Colonic mucosa (tissue), 4 donors: ENCODE data around the gene S1PR4. TPM values are rescaled to one million over a fixed set of nuclear protein-coding genes. Genes with fewer than 3 reads are reported as not detected.

Source experiments
- DNase-seq: peaks from one replicate; pipeline ENCODE4 v3.0.0-alpha.2; 2020
- H3K27ac ChIP-seq: fragments of 200-600 bp; one replicate; pipeline ENCODE4 v1.8.0; 2021
- H3K27me3 ChIP-seq: fragments of 200-600 bp; one replicate; pipeline ENCODE4 v1.8.0; 2021
- H3K36me3 ChIP-seq: fragments of 200-600 bp; one replicate; pipeline ENCODE4 v1.8.0; 2021
- H3K4me1 ChIP-seq: fragments of 200-600 bp; one replicate; pipeline ENCODE4 v1.8.0; 2021; ENCODE audit warnings: mild to moderate bottlenecking
- H3K4me3 ChIP-seq: fragments of 200-600 bp; one replicate; pipeline ENCODE4 v1.8.0; 2021
- H3K9ac ChIP-seq, 2 donors: one replicate each; pipeline ENCODE4 v1.7.0; 2013; ENCODE audit warnings: control low read depth in 2 of 2, low read depth in 2 of 2, low read length in 2 of 2
- H3K9me3 ChIP-seq: fragments of 200-600 bp; one replicate; pipeline ENCODE4 v1.8.0; 2021
- intact Hi-C: fragments of 100-400 bp; cut with DNase I; formaldehyde crosslinking; loops from one replicate; pipeline ENCODE4 v1.14.1; 2022
- total RNA-seq, 2 donors: library from RNA; stranded (reverse); fragmentation: NEBNext Ultra II Directional in 1 of 2; extraction: Animal tissue kit (Norgen Biotek cat#: 25700) in 1 of 2; gene quantifications; one replicate each; pipeline ENCODE4 v1.2.1, GENCODE V29; 2021
- TF ChIP-seq, protein P1 (sequence below): fragments of 200-600 bp; IDR thresholded peaks from one replicate; pipeline ENCODE4 v1.8.0; 2022; ENCODE audit warnings: antibody characterized with exemption, mild to moderate bottlenecking
- donor health status: healthy.
- donor health status: DM: no; HTN: no; CAD: no.
- donor health status: DM: no; HTN: no; CAD: no.

Gene S1PR4
- total RNA-seq, 2 donors from 2014 or later = 0.96 to 1.1 TPM

DNA sequence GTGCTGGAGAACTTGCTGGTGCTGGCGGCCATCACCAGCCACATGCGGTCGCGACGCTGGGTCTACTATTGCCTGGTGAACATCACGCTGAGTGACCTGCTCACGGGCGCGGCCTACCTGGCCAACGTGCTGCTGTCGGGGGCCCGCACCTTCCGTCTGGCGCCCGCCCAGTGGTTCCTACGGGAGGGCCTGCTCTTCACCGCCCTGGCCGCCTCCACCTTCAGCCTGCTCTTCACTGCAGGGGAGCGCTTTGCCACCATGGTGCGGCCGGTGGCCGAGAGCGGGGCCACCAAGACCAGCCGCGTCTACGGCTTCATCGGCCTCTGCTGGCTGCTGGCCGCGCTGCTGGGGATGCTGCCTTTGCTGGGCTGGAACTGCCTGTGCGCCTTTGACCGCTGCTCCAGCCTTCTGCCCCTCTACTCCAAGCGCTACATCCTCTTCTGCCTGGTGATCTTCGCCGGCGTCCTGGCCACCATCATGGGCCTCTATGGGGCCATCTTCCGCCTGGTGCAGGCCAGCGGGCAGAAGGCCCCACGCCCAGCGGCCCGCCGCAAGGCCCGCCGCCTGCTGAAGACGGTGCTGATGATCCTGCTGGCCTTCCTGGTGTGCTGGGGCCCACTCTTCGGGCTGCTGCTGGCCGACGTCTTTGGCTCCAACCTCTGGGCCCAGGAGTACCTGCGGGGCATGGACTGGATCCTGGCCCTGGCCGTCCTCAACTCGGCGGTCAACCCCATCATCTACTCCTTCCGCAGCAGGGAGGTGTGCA is 587 bp downstream of the S1PR4 start:
- no peak for DNase-seq
- H3K27me3 ChIP-seq = no peaks in the 10 kb centered on the region
- TF ChIP-seq, protein P1, sequence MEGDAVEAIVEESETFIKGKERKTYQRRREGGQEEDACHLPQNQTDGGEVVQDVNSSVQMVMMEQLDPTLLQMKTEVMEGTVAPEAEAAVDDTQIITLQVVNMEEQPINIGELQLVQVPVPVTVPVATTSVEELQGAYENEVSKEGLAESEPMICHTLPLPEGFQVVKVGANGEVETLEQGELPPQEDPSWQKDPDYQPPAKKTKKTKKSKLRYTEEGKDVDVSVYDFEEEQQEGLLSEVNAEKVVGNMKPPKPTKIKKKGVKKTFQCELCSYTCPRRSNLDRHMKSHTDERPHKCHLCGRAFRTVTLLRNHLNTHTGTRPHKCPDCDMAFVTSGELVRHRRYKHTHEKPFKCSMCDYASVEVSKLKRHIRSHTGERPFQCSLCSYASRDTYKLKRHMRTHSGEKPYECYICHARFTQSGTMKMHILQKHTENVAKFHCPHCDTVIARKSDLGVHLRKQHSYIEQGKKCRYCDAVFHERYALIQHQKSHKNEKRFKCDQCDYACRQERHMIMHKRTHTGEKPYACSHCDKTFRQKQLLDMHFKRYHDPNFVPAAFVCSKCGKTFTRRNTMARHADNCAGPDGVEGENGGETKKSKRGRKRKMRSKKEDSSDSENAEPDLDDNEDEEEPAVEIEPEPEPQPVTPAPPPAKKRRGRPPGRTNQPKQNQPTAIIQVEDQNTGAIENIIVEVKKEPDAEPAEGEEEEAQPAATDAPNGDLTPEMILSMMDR = no peak

GRCh38 chr19:3179739-3180293 is 1.2 kb downstream of the S1PR4 start:
- peak overlapping the region; percentile 69 for H3K27ac ChIP-seq
- intact Hi-C loops = no loop called here
- H3K9ac ChIP-seq = peak overlapping the region; percentile 49 to 73
- TF ChIP-seq, protein P1 = no peak
- H3K4me1 ChIP-seq = peaks cover 3% of the 10 kb centered on the region
- H3K27me3 ChIP-seq = no peaks in the 10 kb centered on the region
- no peaks in the 10 kb centered on the region for H3K36me3 ChIP-seq
- DNase-seq = no peak
- H3K4me3 ChIP-seq = peak overlapping the region; percentile 40
- H3K9me3 ChIP-seq = no peaks in the 10 kb centered on the region

More for the DNA sequence above, 587 bp downstream of the S1PR4 start:
- Histone ChIP-seq H3K36me3 (no peaks in the 10 kb centered on the region), H3K9ac (peak overlapping the region in 1 of 2 donors; percentile 73), H3K27ac (peak overlapping the region; percentile 69), H3K4me3 (peak overlapping the region; percentile 40), H3K9me3 (no peaks in the 10 kb centered on the region), H3K4me1 (peaks cover 3% of the 10 kb centered on the region)
- intact Hi-C loops = no loop called here

GRCh38 chr19:3183721-3184641 is 5.4 kb downstream of the S1PR4 start:
- H3K27ac ChIP-seq = no peak overlapping the region
- DNase-seq = no peak
- H3K4me3 ChIP-seq = no peak overlapping the region
- TF ChIP-seq, protein P1 = no peak
- H3K9ac ChIP-seq = no peak overlapping the region
- peaks cover 21% of the 10 kb centered on the region for H3K4me1 ChIP-seq
- no peaks in the 10 kb centered on the region for H3K9me3 ChIP-seq
- no peaks in the 10 kb centered on the region for H3K36me3 ChIP-seq
- H3K27me3 ChIP-seq = no peaks in the 10 kb centered on the region
- intact Hi-C loops = no loop called here

- H3K4me1 ChIP-seq = peaks cover 30% of the 10 kb centered on the region
- peak overlapping the region; percentile 95 for H3K4me3 ChIP-seq
- intact Hi-C loops = no loop called here
- H3K9me3 ChIP-seq = no peaks in the 10 kb centered on the region
- H3K36me3 ChIP-seq = no peaks in the 10 kb centered on the region
- peak overlapping the region; percentile 63 for H3K27ac ChIP-seq
- H3K9ac ChIP-seq = peak overlapping the region in 1 of 2 donors; percentile 63
- H3K27me3 ChIP-seq = no peaks in the 10 kb centered on the region
- DNase-seq = peak; percentile 80
- TF ChIP-seq, protein P1 = no peak
Observed at GRCh38 chr19:3184847-3185460, 6.4 kb downstream of the S1PR4 start.
